Measurements from ENCODE around the gene NIT1. TPM values are rescaled to one million over a fixed set of nuclear protein-coding genes. Genes with fewer than 3 reads are reported as not detected.

The NIT1 gene
- total RNA-seq, 1 donor from 2014 or later: 70.3 TPM

DNA sequence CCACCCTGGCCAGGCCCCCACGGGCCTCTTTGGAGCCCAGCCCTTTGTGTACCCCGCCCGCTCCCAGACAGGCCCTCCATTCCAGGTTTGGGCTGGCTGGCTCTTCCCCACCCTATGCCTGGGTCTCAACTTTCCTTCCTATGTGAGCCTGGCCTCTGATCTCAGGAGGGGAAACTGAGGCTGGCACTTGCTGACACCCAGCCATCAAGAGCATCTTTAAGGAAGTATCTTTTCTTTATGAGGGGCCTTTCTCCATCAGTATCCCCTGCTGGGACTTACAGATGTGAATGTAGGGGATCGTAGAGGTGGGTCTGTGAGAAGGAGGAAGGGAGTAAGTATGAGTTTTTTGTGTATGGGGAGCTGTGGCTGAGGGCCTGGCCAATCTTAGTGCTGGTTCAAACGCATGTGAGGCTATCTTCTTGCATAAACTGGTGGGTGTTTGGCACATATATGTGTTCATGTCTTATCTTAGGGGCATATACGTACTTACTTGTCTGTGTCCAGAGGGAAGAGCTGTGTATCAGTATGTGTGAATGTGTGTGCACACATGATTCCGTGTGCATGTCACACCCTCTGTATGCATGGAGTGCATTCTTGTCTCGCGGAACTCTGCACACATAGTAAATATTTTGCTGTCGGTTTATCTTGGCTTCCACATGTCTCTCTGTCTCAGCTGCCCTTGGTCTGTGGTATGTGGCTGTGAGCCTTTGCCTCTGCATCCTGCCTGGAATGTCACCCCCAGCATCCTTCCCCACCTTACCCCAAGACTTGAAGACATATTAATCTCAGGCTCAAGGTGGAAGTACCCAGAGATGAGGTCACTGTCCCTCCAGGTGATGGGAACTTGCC lies 33.9 kb upstream of the NIT1 start:
- ATAC-seq (no peak), DNase-seq (ENCODE audit: low spot score) (no peak)

DNA sequence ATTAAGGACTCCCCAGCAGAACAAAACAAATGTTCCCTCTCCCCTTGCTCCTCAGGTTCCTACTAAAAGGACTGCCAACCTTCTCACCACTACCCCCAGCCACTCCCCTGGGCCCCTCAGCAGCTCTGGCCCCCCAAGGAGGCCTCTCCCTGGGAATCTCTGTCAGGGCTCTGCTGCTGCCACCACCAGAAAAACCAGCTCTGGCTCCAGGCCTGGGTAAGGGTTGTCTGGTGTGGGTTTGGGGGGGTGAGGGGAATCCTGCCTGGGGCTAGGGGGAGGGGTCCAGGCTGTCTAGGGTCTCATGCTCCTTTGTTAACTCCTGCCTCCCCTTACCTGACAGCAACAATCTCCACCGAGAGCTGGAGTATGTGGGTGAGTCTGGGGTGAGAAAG lies 33.3 kb upstream of the NIT1 start:
- ATAC-seq (no peak), DNase-seq (ENCODE audit: low spot score) (no peak)

DNA sequence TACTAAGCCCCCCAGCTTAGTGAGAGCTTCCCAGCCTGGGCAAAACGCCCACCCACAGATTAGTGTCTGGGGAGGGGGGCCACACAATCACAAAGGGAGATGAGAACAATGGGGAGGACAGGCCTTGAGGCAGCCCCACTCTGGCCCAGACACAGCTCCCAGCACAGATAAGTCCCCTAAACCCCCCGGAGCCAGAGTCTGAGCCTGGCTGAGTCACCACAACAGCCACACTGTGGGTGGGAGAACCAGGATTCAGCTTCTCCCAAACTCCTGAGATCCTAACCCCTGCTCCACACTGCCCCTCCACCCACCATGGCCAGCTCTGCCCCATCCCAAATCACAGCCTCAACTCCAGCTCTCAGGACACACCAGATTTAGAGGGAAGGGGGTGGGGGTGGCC lies 32.7 kb upstream of the NIT1 start:
- DNase-seq (ENCODE audit: low spot score) (no peak), ATAC-seq (no peak)

DNA sequence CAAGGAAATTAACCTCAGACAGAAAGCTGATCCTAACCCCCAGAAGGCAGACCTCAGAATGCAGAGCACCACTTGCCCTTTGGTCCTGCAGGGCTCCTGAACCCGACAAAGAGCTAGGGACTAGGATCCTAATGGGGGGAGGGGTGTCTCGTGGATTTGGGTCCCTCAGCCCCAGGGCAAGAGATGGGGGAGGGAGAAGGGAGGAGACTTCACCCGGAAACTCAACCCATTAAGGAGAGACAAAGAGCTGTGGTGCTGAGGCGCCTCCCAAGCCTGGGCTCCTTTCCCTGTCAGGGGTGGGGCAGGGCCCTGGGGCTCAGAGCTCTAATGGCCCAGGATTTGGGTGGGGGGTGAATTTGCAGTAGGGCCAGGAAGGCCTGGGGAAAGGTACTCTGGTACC lies 31.4 kb upstream of the NIT1 start:
- ATAC-seq: no peak
- DNase-seq (ENCODE audit: low spot score): no peak

DNA sequence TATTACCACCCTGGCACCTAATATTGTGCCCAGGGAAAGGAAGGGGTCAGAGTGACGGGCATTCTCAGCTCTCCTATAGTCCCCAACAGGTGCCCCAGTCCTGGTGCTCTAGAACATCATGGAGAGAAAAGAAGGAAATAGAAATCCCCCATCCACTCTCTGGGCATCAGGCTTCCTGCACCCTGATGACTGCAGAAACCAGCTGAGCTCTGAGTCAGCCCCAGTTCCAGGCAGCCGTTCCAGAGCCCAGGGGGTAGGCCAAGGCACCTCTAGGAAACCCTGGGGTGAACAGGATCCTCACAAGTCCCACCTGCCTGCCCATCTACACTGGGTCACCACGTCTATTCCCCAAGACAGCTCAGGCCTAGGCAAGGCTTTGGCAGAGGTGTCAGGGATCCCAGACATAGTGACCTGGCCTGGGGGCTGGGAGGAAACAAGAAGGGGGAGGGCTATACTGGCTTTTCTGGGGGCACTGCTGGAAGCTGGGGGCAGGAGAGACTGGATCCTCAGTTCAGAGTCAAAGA lies 29.3 kb upstream of the NIT1 start:
- ATAC-seq (no peak), DNase-seq (ENCODE audit: low spot score) (no peak)

DNA sequence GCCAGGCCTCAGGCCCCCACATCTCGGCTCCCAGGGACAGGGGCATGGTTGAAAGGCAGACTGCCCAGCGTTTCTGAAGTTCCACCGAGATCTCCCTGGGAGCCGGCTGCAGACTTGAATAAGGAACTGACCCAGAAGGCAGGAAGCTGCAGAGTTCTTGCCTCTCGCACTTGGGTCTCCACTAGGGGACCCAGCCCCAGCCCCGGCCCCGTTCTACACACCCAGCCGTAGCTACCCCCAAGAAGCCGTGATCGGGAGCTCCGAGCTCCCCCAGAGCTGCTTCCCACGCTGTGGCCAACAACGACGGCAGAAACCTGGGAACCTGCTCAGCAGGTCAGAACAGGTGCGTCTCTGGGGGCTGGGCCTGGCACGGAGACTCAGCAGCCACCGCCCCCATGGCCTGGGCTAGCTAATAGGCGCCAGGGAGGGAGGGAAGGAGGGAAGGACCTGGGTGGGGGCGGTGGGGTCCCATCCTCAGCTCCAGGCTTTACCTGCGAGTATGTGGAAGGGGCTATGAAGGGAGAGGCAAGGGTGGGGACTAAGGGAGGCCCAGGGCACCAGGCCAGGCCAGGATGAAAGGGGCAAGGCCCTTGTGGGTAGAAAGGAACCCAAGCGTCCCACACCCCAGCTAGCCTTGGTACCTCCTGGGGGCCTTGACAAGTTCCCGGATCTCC lies 28.5 kb upstream of the NIT1 start, which contains the start of gene NECTIN4:
NECTIN4 (minus strand) TSS at position 308 of the 674 bp plus-strand sequence; CDS start at position 46, 262 bp downstream.
- no peak for DNase-seq (ENCODE audit: low spot score)
- ATAC-seq: no peak

DNA sequence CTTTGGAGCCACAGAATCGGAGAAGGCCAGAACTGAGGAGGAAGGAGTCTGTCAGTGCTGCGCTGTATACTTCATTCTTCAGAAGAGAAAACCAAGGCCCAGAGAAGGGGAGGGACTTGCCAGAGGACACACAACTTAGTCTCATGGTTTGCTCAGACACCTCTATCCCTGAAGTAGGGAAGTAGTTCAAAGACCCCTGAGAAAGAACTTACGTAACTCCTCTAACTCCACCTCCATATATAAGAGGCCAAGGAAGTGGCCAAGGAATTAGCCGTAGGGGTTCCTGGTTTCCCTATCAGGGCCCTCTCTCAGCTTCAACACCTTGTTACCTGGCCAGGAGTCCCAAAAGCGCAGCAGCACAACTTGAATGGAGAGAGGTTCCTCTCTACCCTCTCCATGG lies 28.0 kb upstream of the NIT1 start:
- ATAC-seq (no peak), DNase-seq (ENCODE audit: low spot score) (no peak)

DNA sequence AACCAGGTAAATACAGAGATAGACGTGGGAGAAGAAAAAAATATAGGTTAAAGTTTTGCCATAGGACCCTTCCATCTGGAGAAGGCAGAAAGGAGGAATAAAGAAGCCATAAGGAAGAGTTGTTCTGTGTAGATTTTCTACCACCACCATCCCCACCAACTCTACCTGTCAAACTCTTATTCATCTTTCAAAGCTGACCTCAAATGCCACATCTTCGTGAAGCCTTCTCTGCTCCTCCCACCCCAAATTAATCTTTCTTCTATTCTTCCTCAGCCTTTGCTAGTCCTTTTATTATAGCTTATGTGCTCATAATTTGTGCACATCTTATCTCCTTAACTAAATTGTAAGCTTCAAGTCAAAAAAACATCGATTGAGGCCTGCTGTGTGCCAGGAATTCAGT lies 27.3 kb upstream of the NIT1 start:
- ATAC-seq (no peak), DNase-seq (ENCODE audit: low spot score) (no peak)

DNA sequence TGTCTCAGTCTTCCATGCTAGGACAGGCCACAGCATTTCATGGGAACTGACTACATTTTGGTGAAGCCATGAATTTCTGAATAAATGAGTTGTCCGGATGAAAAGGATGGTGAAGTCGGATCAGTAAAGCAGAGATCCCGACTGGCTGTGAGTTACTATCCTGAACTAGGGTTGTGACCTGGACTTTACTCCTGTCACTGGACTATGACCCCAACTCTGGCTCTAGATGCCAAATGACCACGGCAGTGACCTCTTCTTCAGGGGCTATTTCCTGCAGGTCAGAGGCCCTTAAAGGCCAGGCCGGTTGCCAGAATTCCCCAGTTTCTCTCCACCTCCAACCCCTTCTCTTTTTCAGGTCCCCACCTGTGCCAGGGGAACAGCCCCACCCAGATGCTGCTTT lies 26.8 kb upstream of the NIT1 start:
- ATAC-seq (peak; percentile 74), DNase-seq (ENCODE audit: low spot score) (no peak)

DNA sequence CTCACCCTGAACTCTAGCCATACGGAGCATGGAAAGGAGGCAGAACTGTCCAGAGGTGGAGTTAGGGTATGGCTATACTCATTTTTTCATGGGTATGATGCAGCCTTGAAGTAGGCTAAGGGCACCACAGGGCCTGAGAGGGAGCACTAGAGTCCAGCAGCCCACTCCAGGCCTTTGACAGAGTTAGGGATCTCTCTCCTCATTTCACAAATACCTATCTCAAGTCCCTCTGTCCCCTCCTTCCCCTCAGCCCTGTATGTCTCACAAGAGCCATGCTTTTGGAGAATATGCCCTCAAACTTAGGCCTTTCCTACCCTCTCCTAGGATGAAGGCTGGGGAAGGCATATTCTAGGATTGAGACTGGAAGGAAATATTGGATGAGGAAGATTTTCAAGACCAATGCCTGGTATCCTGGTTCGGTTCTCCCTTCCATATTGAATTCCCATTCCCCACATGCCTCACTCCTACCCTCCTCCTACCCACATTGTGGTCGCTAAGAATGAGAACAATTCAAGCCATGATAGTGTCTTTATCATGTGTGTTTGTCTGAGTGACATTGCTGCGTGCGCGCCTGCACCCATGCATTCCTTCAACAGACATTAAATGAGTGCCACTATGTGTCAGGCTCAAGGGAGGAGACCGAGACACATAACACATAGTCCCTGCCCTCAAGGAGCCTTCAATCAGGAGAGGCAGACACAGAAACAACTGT lies 26.0 kb upstream of the NIT1 start:
- DNase-seq (ENCODE audit: low spot score): no peak
- no peak for ATAC-seq

DNA sequence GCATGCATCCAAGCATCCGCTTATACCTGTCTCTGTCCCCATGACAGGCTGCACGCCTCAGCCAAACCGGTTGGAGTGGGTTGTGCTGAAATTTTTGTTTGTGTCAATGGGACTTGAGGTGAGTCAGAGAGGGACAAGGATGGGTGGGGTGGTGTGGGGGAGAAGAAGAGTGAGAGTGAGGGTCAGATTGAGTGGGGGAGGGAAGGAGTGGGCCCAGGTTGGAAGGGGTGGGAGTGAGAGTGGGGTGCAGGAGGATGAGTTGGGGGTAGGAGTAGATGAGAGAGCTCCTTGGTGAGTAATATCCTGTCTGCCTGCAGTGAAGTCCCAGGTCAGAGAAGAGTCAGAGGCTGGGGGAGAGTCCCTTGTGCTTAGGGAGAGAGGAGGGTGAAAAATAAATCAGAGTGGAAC lies 25.3 kb upstream of the NIT1 start:
- DNase-seq (ENCODE audit: low spot score) (no peak), ATAC-seq (no peak)

DNA sequence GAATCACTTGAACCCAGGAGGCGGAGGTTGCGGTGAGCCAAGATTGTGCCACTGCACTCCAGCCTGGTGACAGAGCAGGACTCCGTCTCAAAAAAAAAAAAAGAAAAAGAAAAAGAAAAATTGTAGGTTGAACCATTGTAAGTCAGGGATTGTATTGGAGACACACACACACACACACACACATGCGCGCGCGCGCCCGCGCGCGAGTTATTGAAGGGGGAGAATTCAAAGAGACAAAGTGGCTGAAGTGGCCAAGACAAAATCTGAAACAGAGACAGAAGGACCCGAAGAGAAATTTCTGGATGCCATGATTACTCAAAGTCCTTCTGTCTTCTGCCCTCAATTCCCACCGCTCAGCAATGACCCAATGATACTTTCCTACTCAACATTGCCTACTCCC lies 23.4 kb upstream of the NIT1 start:
- ATAC-seq (no peak), DNase-seq (ENCODE audit: low spot score) (no peak)

DNA sequence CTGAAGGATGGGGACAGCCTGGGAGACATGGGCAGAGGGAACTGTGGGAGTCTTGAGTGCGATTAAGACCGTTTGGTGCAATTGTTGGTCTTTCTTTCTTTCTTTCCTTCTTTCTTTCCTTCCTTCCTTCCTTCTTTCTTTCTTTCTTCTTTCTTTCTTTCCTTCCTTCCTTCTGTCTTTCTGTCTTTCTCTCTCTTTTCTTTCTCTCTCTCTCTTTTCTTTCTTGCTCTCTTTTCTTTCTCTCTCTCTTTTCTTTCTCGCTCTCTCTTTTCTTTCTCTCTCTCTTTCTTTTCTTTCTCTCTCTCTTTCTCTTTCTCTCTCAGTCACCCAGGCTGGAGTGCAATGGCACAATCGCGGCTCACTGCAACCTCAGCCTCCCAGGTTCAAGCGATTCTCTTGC lies 22.7 kb upstream of the NIT1 start:
- ATAC-seq (no peak), DNase-seq (ENCODE audit: low spot score) (no peak)

DNA sequence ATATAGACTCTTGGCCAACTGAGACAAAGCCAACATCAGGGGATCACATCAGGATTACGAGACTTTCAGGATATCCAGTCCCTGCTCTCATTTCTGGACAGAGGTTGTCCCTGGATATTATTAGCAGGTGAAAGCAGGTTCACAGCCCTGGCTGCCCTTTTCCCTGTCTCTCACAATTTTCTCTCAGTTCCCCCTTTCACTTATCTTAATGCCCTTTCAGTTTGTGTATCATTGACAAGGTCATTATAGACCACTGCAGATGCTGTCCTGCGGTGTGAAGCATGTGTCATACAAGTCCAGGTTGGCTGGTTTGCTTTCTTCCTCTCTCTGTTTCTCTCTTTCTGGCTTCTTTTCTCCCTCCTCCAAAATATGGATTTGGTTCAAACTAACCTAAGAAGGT lies 21.9 kb upstream of the NIT1 start:
- no peak for ATAC-seq
- no peak for DNase-seq (ENCODE audit: low spot score)

DNA sequence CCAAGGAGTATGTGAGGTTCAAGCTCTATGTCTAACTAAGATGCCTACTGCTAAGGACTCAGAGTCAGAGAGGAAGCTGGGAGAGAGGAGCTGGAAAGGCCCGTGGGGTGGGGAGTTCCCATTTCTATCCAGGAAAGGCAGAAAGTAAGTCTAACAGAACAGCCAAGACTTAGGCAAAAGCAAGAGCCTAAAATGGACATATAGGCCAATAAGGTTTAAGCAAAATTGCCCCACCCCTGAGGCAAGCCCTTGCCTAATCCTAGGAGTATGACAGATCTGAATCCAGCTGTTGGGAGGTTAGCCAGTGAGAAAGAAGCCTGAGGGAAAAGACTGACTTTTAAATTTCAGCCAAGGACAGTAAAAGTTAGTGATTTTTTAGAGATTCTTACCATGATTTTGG lies 21.4 kb upstream of the NIT1 start:
- DNase-seq (ENCODE audit: low spot score) (no peak), ATAC-seq (no peak)

DNA sequence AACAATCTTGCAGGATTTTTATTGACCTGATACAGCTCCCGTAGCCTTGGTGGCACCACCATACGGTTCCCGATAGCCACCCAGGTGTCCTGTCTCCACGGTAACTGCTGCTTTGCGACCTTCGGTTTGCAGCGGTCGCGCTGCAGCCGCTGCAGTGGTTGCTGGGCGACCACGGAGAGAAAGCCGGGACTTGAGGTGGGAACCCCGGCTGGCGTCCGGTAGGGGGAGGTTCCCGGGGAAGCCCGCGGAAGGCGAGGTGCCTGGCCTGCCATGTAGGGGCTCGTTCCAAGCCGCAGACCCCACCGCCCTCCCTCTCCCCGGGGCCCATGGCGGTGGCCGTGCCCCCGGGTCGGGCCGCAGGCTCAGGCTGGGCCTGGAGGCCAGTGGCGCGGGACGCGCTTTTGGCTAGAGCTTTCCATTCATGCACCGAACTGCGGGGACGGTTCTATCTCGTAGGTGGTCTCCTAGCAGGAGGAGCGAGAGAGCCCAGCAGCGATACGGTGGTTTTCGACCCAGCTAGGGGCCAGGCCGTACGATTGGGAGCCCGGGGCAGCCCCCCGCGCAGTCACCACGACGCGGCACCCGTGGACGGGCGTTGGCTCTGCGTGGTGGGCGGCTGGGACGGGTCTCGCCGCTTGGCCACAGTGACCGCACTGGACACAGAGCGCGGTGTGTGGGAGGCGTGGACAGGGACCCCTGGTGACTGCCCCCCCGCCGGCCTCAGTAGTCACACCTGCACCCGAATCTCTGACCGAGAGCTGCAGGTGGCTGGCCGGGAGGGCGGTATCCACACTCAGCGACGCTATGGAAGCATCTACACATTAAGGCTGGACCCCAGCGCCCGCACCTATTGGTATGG lies 19.5 kb upstream of the NIT1 start, which contains the start of gene KLHDC9:
KLHDC9 (plus strand) TSS at position 152 of the 859 bp plus-strand sequence; CDS start at position 327, 175 bp downstream.
- ATAC-seq: peak; percentile 89
- DNase-seq (ENCODE audit: low spot score): peak; percentile 90

DNA sequence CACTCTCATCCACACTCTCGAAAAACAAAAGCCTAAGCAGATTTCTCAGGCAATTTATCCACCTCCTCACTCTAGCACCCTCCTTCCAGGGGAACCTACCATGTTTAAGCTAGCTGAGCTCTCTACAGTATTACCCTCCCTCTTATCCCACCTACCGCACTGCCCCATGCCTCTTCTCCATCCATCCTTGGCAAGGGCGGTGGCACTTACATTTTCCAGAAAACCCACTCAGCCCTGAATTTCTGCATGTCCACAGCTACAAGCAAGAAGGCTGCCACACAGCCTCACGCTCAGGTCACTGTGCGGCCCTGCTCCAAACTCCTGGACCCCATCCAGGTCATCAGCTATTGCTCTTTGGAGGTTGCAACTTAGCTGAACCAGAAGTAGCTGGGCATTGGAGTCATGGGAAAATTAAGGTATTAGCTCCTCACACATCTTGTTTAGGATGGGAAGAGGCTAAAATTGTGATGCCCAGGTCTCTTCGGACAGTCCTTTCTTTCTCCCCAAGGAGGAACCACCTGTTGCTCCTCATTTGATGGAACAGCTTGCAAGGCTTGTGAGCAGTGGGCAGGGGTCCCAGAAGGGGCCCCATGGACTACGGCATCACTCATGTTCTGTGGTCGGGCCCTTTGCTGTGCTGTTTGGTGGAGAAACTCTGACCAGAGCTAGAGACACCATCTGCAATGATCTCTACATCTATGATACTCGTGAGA lies 18.7 kb upstream of the NIT1 start:
- peak; percentile 16 for ATAC-seq

DNA sequence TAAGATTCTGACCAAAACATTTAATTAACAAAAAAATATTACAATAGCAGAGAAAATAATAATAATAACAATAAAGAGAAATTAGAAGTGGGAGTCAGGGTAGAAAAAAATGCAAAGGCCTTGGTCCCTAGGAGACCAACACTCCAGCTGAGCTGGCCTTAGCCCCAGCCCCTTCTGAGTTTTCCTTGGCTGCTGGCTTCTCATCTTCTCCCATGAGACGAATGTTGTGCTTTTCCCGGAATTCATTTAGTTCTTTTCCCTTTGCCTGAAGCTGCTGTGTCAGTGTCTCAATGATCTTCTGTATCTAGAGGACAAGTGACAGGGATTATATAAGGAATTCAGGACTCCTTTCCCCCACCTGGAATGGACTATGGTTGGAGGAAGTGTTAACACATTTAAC lies 17.3 kb upstream of the NIT1 start:
- ATAC-seq: no peak

More for the DNA sequence above, 18.7 kb upstream of the NIT1 start:
- DNase-seq (ENCODE audit: low spot score): no peak

DNA sequence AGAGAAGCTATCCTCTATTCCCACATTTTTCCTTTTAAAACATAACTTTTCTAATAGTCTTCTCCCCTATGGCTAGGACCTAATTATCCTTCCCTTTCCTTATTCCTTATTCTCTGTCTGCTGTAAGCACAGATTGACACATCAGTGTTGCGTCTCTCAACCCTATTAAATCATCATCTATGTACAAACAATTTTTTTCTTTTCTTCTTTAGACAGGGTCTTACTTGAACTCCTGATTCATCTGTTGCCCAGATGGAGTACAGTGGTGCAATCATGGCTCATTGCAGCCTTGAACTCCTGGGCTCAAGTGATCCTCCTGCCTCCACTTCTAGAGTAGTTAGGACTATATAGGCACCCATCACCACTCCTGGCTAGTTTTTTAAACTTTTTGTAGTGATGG lies 11.5 kb upstream of the NIT1 start:
- no peak for DNase-seq (ENCODE audit: low spot score)
- ATAC-seq: no peak

More for the DNA sequence above, 17.3 kb upstream of the NIT1 start:
- no peak for DNase-seq (ENCODE audit: low spot score)

DNA sequence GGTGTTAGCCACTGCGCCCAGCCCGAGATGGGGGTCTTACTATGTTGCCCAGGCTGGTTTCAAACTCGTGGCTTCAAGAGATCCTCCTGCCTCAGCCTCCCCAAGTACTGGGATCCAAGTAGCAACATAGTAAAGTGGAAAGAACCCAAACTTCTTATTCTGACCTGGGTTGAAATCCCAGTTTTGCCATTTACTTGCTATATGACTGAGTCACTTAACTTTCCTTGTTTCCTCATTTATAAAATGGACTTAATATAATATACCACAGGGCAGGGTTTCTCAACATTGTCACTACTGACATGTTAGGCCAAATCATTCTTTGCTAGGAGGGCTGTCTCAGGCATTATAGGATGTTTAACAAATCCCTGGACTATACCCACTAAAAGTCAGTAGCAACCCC lies 6.8 kb upstream of the NIT1 start:
- ATAC-seq: no peak
- no peak for DNase-seq (ENCODE audit: low spot score)
